GM23338 (cell line): ENCODE measurements around the gene CT45A8. TPM values are rescaled to one million over a fixed set of nuclear protein-coding genes. Genes with fewer than 3 reads are reported as not detected.
"Not testable (repeated sequence)": the region's sequence is repeated elsewhere in the genome, so short reads cannot be mapped to it uniquely, and the experiment has no call there.

Experiments
- ATAC-seq: fragments of 200-7000 bp; cut with Tn5 transposase; 3 replicates; pipeline ENCODE4 v1.9.1; 2020
- DNase-seq: peaks from one replicate; pipeline ENCODE4 v3.0.0-alpha.2; 2015; ENCODE audit warnings: low spot score
- H2AFZ ChIP-seq: fragments of 200-600 bp; sonication (generic); 2 replicates; pipeline ENCODE4 v1.8.0; 2016; ENCODE audit warnings: antibody characterized with exemption, mild to moderate bottlenecking, moderate library complexity
- H3F3A ChIP-seq: fragments of 200-600 bp; sonication (generic); replicated peaks from 2 replicates; pipeline ENCODE4 v1.8.0; 2017; ENCODE audit warnings: antibody characterized with exemption, mixed run types, low read depth
- H3K27ac ChIP-seq: fragments of 200-600 bp; sonication (generic); 2 replicates; pipeline ENCODE4 v1.6.1; 2016; ENCODE audit warnings: low read depth
- H3K27me3 ChIP-seq: fragments of 200-600 bp; sonication (generic); 2 replicates; pipeline ENCODE4 v1.8.0; 2016; ENCODE audit warnings: mild to moderate bottlenecking, mixed run types, moderate library complexity; ENCODE audit not compliant: insufficient read depth
- H3K36me3 ChIP-seq: fragments of 200-600 bp; sonication (generic); 2 replicates; pipeline ENCODE4 v1.8.0; 2016; ENCODE audit warnings: mild to moderate bottlenecking; ENCODE audit not compliant: insufficient read depth
- H3K4me1 ChIP-seq: fragments of 200-600 bp; sonication (generic); 2 replicates; pipeline ENCODE4 v1.8.0; 2016; ENCODE audit warnings: mild to moderate bottlenecking, moderate library complexity; ENCODE audit not compliant: insufficient read depth
- H3K4me2 ChIP-seq: fragments of 200-600 bp; sonication (generic); 2 replicates; pipeline ENCODE4 v1.7.1; 2017; ENCODE audit warnings: mixed run types
- H3K4me3 ChIP-seq: fragments of 200-600 bp; sonication (generic); 2 replicates; pipeline ENCODE4 v1.6.1; 2016; ENCODE audit warnings: mixed run types
- H3K79me2 ChIP-seq: fragments of 200-600 bp; sonication (generic); replicated peaks from 2 replicates; pipeline ENCODE4 v1.8.0; 2017; ENCODE audit warnings: mild to moderate bottlenecking; ENCODE audit not compliant: insufficient read depth
- H3K9me2 ChIP-seq: fragments of 200-600 bp; sonication (generic); 2 replicates; pipeline ENCODE4 v1.8.0; 2017; ENCODE audit not compliant: insufficient read depth
- H4K20me1 ChIP-seq: fragments of 200-600 bp; sonication (generic); replicated peaks from 2 replicates; pipeline ENCODE4 v1.8.0; 2017; ENCODE audit warnings: mild to moderate bottlenecking; ENCODE audit not compliant: insufficient read depth
- H3K27ac Mint-ChIP-seq: 2 replicates; pipeline ENCODE4 v1.8.0; 2020; ENCODE audit warnings: inconsistent platforms, mild to moderate bottlenecking, moderate library complexity, mixed read lengths
- H3K27me3 Mint-ChIP-seq: 3 replicates; pipeline ENCODE4 v1.8.0; 2022; ENCODE audit warnings: low read depth, mild to moderate bottlenecking, moderate library complexity, mixed read lengths, inconsistent platforms; ENCODE audit not compliant: insufficient read depth, poor library complexity
- H3K36me3 Mint-ChIP-seq: 3 replicates; pipeline ENCODE4 v1.8.0; 2021; ENCODE audit warnings: low read depth, mild to moderate bottlenecking, inconsistent platforms, moderate library complexity, mixed read lengths
- H3K4me1 Mint-ChIP-seq: 3 replicates; pipeline ENCODE4 v1.8.0; 2020; ENCODE audit warnings: mild to moderate bottlenecking, inconsistent platforms, mixed read lengths
- H3K4me3 Mint-ChIP-seq: 3 replicates; pipeline ENCODE4 v1.8.0; 2021; ENCODE audit warnings: moderate library complexity, mild to moderate bottlenecking, inconsistent platforms, mixed read lengths
- H3K9me3 Mint-ChIP-seq: 3 replicates; pipeline ENCODE4 v1.8.0; 2020; ENCODE audit warnings: moderate library complexity, mild to moderate bottlenecking, inconsistent platforms, mixed read lengths
- CTCF ChIP-seq, 2 experiments: fragments of 200-600 bp in 1 of 2; sonication (generic) in 1 of 2; conservative IDR thresholded peaks; 2 replicates each; pipeline versions ENCODE4 v1.5.1 to v1.6.1; 2016 to 2017; ENCODE audit warnings: antibody characterized with exemption in 2 of 2, low read depth in 2 of 2, mild to moderate bottlenecking in 2 of 2, moderate library complexity in 1 of 2
- polyA plus RNA-seq: library from polyadenylated mRNA; unstranded; fragments of >200 nt; fragmentation: Nextera tagmentation; extraction: Ambion mirVana; gene quantifications from 2 replicates; pipeline ENCODE4 v1.2.1, GENCODE V29; 2016
- total RNA-seq: library from RNA; depleted of rRNA; stranded (reverse); fragments of >200 nt; shearing (Covaris generic); gene quantifications from 2 replicates; pipeline ENCODE4 v1.2.3, GENCODE V29; 2014

CT45A8 gene
- total and polyA plus RNA-seq, 2 experiments from 2014 or later = not detected

- not testable (repeated sequence) for H3K4me3 Mint-ChIP-seq, H3K27ac ChIP-seq, H3K4me3 ChIP-seq, H3K27me3 Mint-ChIP-seq, H3K4me1 ChIP-seq, H3K36me3 ChIP-seq, H4K20me1 ChIP-seq, ATAC-seq, H3K4me2 ChIP-seq, H3K4me1 Mint-ChIP-seq, H3K27me3 ChIP-seq, H3F3A ChIP-seq, H2AFZ ChIP-seq, H3K27ac Mint-ChIP-seq, H3K9me2 ChIP-seq, H3K79me2 ChIP-seq, H3K36me3 Mint-ChIP-seq
- peaks cover 23% of the 10 kb centered on the region for H3K9me3 Mint-ChIP-seq
- peak; percentile 21 for DNase-seq
- peak; percentile 20 to 53; a peak in 3 of 4 replicates for TF ChIP-seq CTCF (conservative IDR thresholded peaks at IDR 0.05; ENCODE audit: low read depth in 2 of 2)
Observed at GRCh38 chrX:135888976-135889375, 34.6 kb upstream of the CT45A8 start.

GRCh38 chrX:135888230-135888629 is 33.9 kb upstream of the CT45A8 start:
- not testable (repeated sequence) for H3F3A ChIP-seq, H3K4me1 Mint-ChIP-seq, H3K27ac ChIP-seq, H3K27ac Mint-ChIP-seq, H3K4me2 ChIP-seq, H3K4me3 ChIP-seq, H3K27me3 Mint-ChIP-seq, DNase-seq, H4K20me1 ChIP-seq, H3K36me3 Mint-ChIP-seq, H3K9me2 ChIP-seq, H3K4me3 Mint-ChIP-seq, H3K36me3 ChIP-seq, H3K4me1 ChIP-seq, ATAC-seq, H3K27me3 ChIP-seq, H3K79me2 ChIP-seq, H2AFZ ChIP-seq
- H3K9me3 Mint-ChIP-seq = peaks cover 23% of the 10 kb centered on the region

GRCh38 chrX:135882741-135883140 is 28.4 kb upstream of the CT45A8 start:
- not testable (repeated sequence) for H3K79me2 ChIP-seq, H3F3A ChIP-seq, H3K27ac Mint-ChIP-seq, H3K4me1 Mint-ChIP-seq, H3K9me3 Mint-ChIP-seq, H3K4me3 Mint-ChIP-seq, H2AFZ ChIP-seq, DNase-seq, H3K9me2 ChIP-seq, H3K27me3 Mint-ChIP-seq, H3K4me1 ChIP-seq, H3K27me3 ChIP-seq, H3K4me2 ChIP-seq, H4K20me1 ChIP-seq, H3K27ac ChIP-seq, ATAC-seq, H3K36me3 Mint-ChIP-seq, H3K4me3 ChIP-seq, H3K36me3 ChIP-seq

GRCh38 chrX:135871712-135872111 is 17.4 kb upstream of the CT45A8 start, which contains the start of gene CT45A9:
Gene CT45A9, minus strand, starts transcription at chrX:135871812. Its CDS starts 3,751 bp downstream, at chrX:135868061.
- not testable (repeated sequence) for H3K4me3 ChIP-seq, H3F3A ChIP-seq, H3K4me1 ChIP-seq, H3K4me2 ChIP-seq, DNase-seq, H3K27ac Mint-ChIP-seq, H3K9me2 ChIP-seq, H4K20me1 ChIP-seq, H2AFZ ChIP-seq, H3K36me3 ChIP-seq, H3K4me1 Mint-ChIP-seq, H3K4me3 Mint-ChIP-seq, H3K27me3 Mint-ChIP-seq, ATAC-seq, H3K79me2 ChIP-seq, H3K36me3 Mint-ChIP-seq, H3K27me3 ChIP-seq, H3K9me3 Mint-ChIP-seq, H3K27ac ChIP-seq

GRCh38 chrX:135837180-135837579 is 17.2 kb downstream of the CT45A8 start, which contains the start of gene CT45A7:
Gene CT45A7, minus strand, starts transcription at chrX:135837280. Its CDS starts 3,747 bp downstream, at chrX:135833533.
- not testable (repeated sequence) for H3K36me3 Mint-ChIP-seq, ATAC-seq, H3K27me3 Mint-ChIP-seq, H3F3A ChIP-seq, DNase-seq, H3K9me2 ChIP-seq, H2AFZ ChIP-seq, H3K27ac ChIP-seq, H3K27ac Mint-ChIP-seq, H3K36me3 ChIP-seq, H3K4me3 ChIP-seq, H4K20me1 ChIP-seq, H3K79me2 ChIP-seq, H3K9me3 Mint-ChIP-seq, H3K4me3 Mint-ChIP-seq, H3K4me1 ChIP-seq, H3K27me3 ChIP-seq, H3K4me1 Mint-ChIP-seq, H3K4me2 ChIP-seq

- H3K27ac ChIP-seq, H3K4me3 Mint-ChIP-seq, H3K9me2 ChIP-seq, H3K4me3 ChIP-seq, H3K36me3 Mint-ChIP-seq, H3K27me3 ChIP-seq, ATAC-seq, H3K27me3 Mint-ChIP-seq, H3K4me1 Mint-ChIP-seq, DNase-seq, H3K79me2 ChIP-seq, H3K4me2 ChIP-seq, H2AFZ ChIP-seq, H3K9me3 Mint-ChIP-seq, H3K27ac Mint-ChIP-seq, H3F3A ChIP-seq, H3K36me3 ChIP-seq, H3K4me1 ChIP-seq, H4K20me1 ChIP-seq: not testable (repeated sequence)
Observed at GRCh38 chrX:135819912-135820311, 34.4 kb downstream of the CT45A8 start, which contains the start of gene CT45A2. Gene CT45A2, minus strand, starts transcription at chrX:135820012. Its CDS starts 3,747 bp downstream, at chrX:135816265.
